DOHH2 (cell line): Measurements from ENCODE around the gene RAPGEF1.

ENCODE experiments used
- EZH2phosphoT487 ChIP-seq: fragments of 200-600 bp; sonication (generic); IDR thresholded peaks from 2 replicates; pipeline ENCODE4 v1.6.1; 2017; ENCODE audit warnings: borderline replicate concordance, mild to moderate bottlenecking, antibody characterized with exemption, low read length, moderate library complexity, mixed read lengths
- TF ChIP-seq, protein P1 (sequence below): fragments of 200-600 bp; sonication (generic); IDR thresholded peaks from one replicate; pipeline ENCODE4 v1.5.1; 2014; ENCODE audit warnings: antibody characterized with exemption, mild to moderate bottlenecking, low read depth, low read length; ENCODE audit not compliant: poor library complexity, severe bottlenecking

DNA sequence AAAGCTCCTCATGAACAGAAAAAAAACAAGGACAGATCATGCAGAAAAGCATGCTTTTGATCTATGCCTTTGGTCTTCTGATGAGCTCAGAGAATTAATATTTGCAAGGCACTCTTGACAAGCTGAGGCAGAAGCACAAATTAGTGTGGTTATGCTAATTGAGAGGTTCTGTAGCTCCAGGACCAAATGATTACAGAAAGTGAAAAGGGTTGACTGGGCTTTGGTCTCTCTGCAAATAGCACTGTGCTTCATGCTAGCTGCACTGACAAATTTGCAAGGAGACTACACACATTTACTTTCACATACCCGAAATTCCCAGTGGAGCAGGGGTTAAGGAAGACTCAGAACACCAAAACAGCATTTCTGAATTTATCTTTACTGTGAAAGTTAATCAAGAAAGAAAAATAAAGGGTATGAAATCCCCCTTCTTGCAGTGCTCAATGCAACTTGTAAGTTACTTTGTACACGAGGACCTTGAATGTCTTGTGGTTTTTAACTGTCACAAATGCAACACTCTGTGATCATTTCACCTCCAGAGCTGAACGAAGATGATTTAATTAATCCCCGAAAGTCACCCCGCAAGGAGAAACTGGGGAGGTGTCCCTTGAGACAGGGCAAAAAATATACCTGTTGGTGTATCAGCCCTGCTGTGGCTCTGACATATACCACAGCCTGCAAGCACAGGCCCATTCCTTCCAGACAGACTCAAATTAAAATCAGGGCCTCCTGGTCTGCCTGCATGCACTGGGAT is 11.9 kb downstream of the RAPGEF1 start:
- TF ChIP-seq, protein P1, sequence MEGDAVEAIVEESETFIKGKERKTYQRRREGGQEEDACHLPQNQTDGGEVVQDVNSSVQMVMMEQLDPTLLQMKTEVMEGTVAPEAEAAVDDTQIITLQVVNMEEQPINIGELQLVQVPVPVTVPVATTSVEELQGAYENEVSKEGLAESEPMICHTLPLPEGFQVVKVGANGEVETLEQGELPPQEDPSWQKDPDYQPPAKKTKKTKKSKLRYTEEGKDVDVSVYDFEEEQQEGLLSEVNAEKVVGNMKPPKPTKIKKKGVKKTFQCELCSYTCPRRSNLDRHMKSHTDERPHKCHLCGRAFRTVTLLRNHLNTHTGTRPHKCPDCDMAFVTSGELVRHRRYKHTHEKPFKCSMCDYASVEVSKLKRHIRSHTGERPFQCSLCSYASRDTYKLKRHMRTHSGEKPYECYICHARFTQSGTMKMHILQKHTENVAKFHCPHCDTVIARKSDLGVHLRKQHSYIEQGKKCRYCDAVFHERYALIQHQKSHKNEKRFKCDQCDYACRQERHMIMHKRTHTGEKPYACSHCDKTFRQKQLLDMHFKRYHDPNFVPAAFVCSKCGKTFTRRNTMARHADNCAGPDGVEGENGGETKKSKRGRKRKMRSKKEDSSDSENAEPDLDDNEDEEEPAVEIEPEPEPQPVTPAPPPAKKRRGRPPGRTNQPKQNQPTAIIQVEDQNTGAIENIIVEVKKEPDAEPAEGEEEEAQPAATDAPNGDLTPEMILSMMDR = no peak
- TF ChIP-seq EZH2phosphoT487 = no peak
